ENCODE measurements around the gene OSBPL5.

Gene OSBPL5

GRCh38 chr11:3099178-3099577, 65.9 kb downstream of the OSBPL5 start:
- Histone ChIP-seq H3K9me3 (ENCODE audit: control insufficient read depth, insufficient read depth, low read depth, low read length) (no peaks in the 10 kb centered on the region), H3K4me3 (ENCODE audit: low read depth, low read length) (no peak overlapping the region), H3K27ac (ENCODE audit: extremely low read depth, low read depth, low read length) (no peak overlapping the region), H3K4me1 (ENCODE audit: control insufficient read depth, insufficient read depth, low read length) (no peaks in the 10 kb centered on the region), H3K36me3 (ENCODE audit: control insufficient read depth in 2 of 2, insufficient read depth in 1 of 2, low read length in 2 of 2) (peaks cover 0 to 22% of the 10 kb centered on the region in 2 experiments; a peak in 1 of 3 replicates)
- CTCF ChIA-PET = interaction anchor here (2.1 kb wide), 1 partner anchor 8 kb away, joined by 7 read pairs; no protein-coding TSS in a partner anchor
- TF ChIP-seq TRIM28 (IDR thresholded peaks at IDR 0.05; ENCODE audit: borderline replicate concordance, low read length) = no peak
- TF ChIP-seq SP3 (tag by site-specific recombination; IDR thresholded peaks at IDR 0.05) = no peak
- no peak for TF ChIP-seq ZNF585B (tag by site-specific recombination; IDR thresholded peaks at IDR 0.05)
- no peak for TF ChIP-seq ZNF426 (tag by site-specific recombination; IDR thresholded peaks at IDR 0.05)
- TF ChIP-seq ZBTB7A (tag by site-specific recombination; IDR thresholded peaks at IDR 0.05; ENCODE audit: low read depth) = no peak
- TF ChIP-seq ZNF292 (tag by site-specific recombination; IDR thresholded peaks at IDR 0.05; ENCODE audit: borderline replicate concordance, low read depth) = no peak
- TF ChIP-seq ZNF184 (tag by site-specific recombination; IDR thresholded peaks at IDR 0.05) = no peak
- no peak for TF ChIP-seq ZSCAN30 (tag by site-specific recombination; IDR thresholded peaks at IDR 0.05)
- no peak for TF ChIP-seq ZNF658 (tag by site-specific recombination; IDR thresholded peaks at IDR 0.05)
- TF ChIP-seq WT1 (tag by site-specific recombination; IDR thresholded peaks at IDR 0.05) = no peak
- TF ChIP-seq ZBTB6 (tag by site-specific recombination; IDR thresholded peaks at IDR 0.05) = no peak
- POLR2A ChIA-PET = no interaction called here

DNA sequence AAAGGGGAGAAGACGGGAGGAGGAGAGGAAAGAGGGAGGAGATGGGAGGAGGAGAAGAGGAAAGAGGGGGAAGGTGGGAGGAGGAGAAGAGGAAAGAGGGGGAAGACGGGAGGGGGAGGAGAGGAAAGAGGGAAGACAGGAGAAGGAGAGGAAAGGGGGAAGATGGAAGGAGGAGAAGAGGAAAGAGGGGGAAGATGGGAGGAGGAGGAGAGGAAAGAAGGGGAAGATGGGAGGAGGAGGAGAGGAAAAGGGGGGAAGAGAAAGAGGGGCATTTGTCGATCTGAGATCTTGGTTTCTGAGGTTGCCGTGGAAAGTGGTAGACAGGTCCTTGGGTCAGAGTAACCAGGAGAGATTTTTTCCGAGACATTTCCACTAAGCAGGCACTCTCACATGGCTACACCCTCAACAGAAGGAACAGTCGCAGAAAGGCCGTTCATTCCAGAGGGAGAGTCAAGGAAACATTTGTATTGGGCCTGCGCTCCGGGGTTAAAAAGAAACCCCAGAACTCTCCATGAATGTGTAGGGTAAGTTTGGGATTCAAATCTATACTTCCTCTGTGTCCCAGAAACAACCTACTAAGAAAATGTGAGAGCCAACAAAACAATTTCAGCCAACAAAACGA, 68.1 kb downstream of the OSBPL5 start:
- no peak overlapping the region for H3K4me3 ChIP-seq (ENCODE audit: low read depth, low read length)
- H3K4me1 ChIP-seq (ENCODE audit: control insufficient read depth, insufficient read depth, low read length) = no peaks in the 10 kb centered on the region
- no peaks in the 10 kb centered on the region for H3K9me3 ChIP-seq (ENCODE audit: control insufficient read depth, insufficient read depth, low read depth, low read length)
- no peak overlapping the region for H3K27ac ChIP-seq (ENCODE audit: extremely low read depth, low read depth, low read length)
- no peak for TF ChIP-seq ZNF132 (tag by site-specific recombination; IDR thresholded peaks at IDR 0.05; ENCODE audit: borderline replicate concordance)
- no peak for TF ChIP-seq ZNF600 (tag by site-specific recombination; IDR thresholded peaks at IDR 0.05)
- TF ChIP-seq GFI1B (tag by site-specific recombination; IDR thresholded peaks at IDR 0.05) = no peak
- TF ChIP-seq MZF1 (tag by site-specific recombination; IDR thresholded peaks at IDR 0.05; ENCODE audit: borderline replicate concordance) = no peak
- no peak for TF ChIP-seq ZNF785 (tag by site-specific recombination; IDR thresholded peaks at IDR 0.05)
- no peak for TF ChIP-seq ZNF24 (tag by site-specific recombination; IDR thresholded peaks at IDR 0.05)
- TF ChIP-seq ZNF184 (tag by site-specific recombination; IDR thresholded peaks at IDR 0.05) = no peak
- TF ChIP-seq PRDM1 (tag by site-specific recombination; IDR thresholded peaks at IDR 0.05) = no peak
- no peak for TF ChIP-seq ZNF555 (tag by site-specific recombination; conservative IDR thresholded peaks at IDR 0.05)
- TF ChIP-seq, protein P1, sequence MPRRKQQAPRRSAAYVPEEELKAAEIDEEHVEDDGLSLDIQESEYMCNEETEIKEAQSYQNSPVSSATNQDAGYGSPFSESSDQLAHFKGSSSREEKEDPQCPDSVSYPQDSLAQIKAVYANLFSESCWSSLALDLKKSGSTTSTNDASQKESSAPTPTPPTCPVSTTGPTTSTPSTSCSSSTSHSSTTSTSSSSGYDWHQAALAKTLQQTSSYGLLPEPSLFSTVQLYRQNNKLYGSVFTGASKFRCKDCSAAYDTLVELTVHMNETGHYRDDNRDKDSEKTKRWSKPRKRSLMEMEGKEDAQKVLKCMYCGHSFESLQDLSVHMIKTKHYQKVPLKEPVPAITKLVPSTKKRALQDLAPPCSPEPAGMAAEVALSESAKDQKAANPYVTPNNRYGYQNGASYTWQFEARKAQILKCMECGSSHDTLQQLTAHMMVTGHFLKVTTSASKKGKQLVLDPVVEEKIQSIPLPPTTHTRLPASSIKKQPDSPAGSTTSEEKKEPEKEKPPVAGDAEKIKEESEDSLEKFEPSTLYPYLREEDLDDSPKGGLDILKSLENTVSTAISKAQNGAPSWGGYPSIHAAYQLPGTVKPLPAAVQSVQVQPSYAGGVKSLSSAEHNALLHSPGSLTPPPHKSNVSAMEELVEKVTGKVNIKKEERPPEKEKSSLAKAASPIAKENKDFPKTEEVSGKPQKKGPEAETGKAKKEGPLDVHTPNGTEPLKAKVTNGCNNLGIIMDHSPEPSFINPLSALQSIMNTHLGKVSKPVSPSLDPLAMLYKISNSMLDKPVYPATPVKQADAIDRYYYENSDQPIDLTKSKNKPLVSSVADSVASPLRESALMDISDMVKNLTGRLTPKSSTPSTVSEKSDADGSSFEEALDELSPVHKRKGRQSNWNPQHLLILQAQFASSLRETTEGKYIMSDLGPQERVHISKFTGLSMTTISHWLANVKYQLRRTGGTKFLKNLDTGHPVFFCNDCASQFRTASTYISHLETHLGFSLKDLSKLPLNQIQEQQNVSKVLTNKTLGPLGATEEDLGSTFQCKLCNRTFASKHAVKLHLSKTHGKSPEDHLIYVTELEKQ (tag by site-specific recombination; IDR thresholded peaks at IDR 0.05; ENCODE audit: borderline replicate concordance) = no peak
- TF ChIP-seq, protein P2, sequence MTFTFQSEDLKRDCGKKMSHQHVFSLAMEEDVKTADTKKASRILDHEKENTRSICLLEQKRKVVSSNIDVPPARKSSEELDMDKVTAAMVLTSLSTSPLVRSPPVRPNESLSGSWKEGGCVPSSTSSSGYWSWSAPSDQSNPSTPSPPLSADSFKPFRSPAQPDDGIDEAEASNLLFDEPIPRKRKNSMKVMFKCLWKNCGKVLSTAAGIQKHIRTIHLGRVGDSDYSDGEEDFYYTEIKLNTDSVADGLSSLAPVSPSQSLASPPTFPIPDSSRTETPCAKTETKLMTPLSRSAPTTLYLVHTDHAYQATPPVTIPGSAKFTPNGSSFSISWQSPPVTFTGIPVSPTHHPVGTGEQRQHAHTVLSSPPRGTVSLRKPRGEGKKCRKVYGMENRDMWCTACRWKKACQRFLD (tag by site-specific recombination; IDR thresholded peaks at IDR 0.05) = no peak
- TF ChIP-seq, protein P3, sequence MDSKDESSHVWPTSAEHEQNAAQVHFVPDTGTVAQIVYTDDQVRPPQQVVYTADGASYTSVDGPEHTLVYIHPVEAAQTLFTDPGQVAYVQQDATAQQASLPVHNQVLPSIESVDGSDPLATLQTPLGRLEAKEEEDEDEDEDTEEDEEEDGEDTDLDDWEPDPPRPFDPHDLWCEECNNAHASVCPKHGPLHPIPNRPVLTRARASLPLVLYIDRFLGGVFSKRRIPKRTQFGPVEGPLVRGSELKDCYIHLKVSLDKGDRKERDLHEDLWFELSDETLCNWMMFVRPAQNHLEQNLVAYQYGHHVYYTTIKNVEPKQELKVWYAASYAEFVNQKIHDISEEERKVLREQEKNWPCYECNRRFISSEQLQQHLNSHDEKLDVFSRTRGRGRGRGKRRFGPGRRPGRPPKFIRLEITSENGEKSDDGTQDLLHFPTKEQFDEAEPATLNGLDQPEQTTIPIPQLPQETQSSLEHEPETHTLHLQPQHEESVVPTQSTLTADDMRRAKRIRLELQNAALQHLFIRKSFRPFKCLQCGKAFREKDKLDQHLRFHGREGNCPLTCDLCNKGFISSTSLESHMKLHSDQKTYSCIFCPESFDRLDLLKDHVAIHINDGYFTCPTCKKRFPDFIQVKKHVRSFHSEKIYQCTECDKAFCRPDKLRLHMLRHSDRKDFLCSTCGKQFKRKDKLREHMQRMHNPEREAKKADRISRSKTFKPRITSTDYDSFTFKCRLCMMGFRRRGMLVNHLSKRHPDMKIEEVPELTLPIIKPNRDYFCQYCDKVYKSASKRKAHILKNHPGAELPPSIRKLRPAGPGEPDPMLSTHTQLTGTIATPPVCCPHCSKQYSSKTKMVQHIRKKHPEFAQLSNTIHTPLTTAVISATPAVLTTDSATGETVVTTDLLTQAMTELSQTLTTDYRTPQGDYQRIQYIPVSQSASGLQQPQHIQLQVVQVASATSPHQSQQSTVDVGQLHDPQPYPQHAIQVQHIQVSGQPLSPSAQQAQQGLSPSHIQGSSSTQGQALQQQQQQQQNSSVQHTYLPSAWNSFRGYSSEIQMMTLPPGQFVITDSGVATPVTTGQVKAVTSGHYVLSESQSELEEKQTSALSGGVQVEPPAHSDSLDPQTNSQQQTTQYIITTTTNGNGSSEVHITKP (tag by site-specific recombination; IDR thresholded peaks at IDR 0.05) = no peak
- TF ChIP-seq ZNF214 (tag by site-specific recombination; IDR thresholded peaks at IDR 0.05; ENCODE audit: borderline replicate concordance) = no peak
- no peak for TF ChIP-seq FEZF1 (tag by site-specific recombination; IDR thresholded peaks at IDR 0.05)
- POLR2A ChIA-PET = no interaction called here
- CTCF ChIA-PET = no interaction called here
- peaks cover 0 to 31% of the 10 kb centered on the region in 2 experiments; a peak in 1 of 3 replicates for H3K36me3 ChIP-seq (ENCODE audit: control insufficient read depth in 2 of 2, insufficient read depth in 1 of 2, low read length in 2 of 2)

Data from HEK293 (cell line).